GM19395 (cell line): ENCODE results near the gene KRTAP1-3.
"Not testable (repeated sequence)": the region's sequence is repeated elsewhere in the genome, so short reads cannot be mapped to it uniquely, and the experiment has no call there.

Experiments used
- ATAC-seq: cut with Tn5 transposase; IDR thresholded peaks from one replicate; pipeline ENCODE4 v1.9.1; 2021; ENCODE audit warnings: mild to moderate bottlenecking, moderate library complexity; ENCODE audit not compliant: unreplicated experiment

KRTAP1-3 gene

DNA sequence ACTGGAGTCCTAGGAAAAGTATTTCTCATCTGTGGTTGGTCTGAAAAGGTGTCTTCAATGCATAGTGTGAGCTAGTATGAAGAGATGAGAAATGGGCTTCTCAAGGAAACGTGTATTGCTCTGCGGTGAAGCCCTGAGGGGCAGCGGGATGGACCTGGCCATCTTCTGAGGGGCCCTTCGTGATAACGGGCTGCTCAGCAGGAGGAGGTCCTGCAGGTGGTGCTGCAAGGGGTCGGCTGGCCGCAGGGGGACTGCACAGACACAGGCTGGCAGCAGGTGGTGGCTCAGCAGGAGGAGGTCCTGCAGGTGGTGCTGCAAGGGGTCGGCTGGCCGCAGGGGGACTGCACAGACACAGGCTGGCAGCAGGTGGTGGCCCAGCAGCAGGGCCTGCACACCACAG lies 19.9 kb upstream of the KRTAP1-3 start:
- ATAC-seq: not testable (repeated sequence)

- no peak for ATAC-seq
These were observed 19.4 kb upstream of the KRTAP1-3 start for GRCh38 chr17:41054025-41054424.

DNA sequence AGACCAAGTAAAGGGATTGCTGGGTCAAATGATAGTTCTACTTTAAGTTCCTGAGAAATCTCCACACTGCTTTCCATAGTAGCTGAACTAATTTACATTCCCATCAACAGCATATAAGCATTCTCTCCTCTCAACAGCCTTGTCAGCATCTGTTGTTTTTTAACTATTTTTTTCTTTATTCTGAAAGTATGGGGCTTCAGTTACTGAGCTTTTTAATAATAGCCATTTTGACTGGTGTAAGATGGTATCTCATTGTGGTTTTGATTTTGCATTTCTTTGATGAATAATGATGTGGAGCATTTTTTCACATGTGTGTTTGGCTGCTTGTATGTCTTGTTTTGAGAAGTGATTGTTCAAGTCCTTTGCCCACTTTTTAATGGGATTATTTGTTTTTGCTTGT lies 17.9 kb upstream of the KRTAP1-3 start:
- ATAC-seq: no peak

GRCh38 chr17:41049110-41049509 lies 14.4 kb upstream of the KRTAP1-3 start:
- ATAC-seq: no peak

GRCh38 chr17:41048441-41048840 lies 13.8 kb upstream of the KRTAP1-3 start:
- no peak for ATAC-seq

DNA sequence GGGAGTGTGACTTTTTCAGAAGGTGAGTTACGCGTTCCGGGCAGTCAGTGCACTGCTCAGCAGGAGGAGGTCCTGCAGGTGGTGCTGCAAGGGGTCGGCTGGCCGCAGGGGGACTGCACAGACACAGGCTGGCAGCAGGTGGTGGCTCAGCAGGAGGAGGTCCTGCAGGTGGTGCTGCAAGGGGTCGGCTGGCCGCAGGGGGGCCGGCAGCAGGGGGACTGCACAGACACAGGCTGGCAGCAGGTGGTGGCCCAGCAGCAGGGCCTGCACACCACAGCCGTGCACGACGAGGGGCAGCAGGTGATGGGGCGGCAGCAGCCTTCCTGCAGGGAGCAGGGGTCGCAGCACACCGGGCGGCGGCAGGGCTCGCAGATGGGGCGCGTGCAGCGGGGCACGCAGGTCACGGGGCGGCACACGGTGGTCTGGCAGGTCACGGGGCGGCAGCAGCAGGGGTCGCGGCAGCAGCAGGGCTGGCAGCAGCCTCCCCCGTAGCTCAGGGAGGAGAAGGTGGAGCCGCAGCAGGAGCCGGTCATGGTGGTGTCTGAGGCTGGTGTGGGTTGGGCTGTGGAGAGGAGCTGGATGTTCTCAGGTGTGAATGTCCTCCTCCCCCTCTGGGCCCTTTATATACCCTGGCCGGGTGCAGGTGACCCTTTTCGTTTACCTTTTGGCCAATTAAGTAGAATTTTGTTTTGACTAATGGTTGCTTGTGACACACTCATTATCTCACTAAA lies 12.2 kb upstream of the KRTAP1-3 start, which contains the start of gene KRTAP2-1:
Gene KRTAP2-1, minus strand, starts transcription at position 582 of the 731 bp plus-strand sequence. Its CDS starts 49 bp downstream, at position 533.
- not testable (repeated sequence) for ATAC-seq

DNA sequence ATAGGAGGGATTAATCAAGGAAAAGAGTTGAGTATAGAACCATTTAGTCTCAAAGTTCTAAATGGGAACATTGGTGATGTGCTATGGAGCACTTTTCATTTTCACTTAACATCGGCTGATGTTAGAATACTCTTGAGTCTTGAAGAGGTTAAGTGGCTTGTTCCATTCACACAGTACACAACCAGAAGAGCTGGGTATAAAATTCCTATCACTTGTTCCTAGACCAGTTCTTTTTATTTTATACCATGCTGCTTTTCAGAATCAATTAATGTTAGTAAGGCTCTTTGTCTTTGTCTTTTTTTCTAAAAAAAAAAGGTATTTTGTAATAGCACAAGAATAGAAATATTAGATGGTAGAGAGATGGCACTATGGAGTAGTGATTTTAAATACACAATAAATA lies 8.3 kb upstream of the KRTAP1-3 start:
- ATAC-seq: no peak

DNA sequence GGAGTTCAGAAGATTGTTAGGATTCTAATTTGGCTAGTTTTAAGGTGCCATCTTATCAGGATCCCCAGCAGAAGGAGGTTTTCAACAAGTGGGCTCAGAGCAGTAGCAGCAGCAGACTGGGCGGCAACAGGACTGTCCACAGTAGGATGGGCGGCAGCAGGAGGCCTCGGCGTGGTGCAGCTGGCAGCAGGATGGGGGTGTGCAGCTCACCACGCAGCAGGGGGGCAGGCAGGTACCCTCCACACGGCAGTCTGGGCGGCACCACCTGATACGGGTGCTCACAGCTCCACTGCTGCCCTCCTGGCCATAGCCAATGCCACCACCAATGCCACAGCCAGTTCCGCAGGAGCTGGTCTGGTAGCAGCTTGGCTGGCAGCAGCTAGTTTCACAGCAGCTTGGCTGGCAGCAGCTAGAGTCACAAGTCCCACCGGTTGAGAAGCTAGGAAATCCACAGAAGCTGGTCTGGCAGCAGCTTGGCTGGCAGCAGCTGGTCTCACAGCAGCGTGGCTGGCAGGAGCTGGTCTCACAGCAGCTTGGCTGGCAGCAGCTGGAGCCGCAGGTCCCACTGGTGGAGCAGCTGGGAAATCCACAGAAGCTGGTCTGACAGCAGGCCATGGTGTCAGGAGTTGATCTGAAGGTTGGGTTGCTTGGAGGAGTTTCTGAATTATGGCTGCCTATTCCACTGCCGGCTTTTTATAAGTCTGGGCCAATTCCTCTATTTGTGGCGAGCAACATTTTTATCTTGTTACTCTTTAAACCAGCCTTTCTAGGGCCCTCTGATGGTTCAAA lies 6.3 kb upstream of the KRTAP1-3 start, which contains the start of gene KRTAP1-1:
Gene KRTAP1-1, minus strand, starts transcription at position 668 of the 789 bp plus-strand sequence. Its CDS starts 53 bp downstream, at position 615.
- ATAC-seq: not testable (repeated sequence)

DNA sequence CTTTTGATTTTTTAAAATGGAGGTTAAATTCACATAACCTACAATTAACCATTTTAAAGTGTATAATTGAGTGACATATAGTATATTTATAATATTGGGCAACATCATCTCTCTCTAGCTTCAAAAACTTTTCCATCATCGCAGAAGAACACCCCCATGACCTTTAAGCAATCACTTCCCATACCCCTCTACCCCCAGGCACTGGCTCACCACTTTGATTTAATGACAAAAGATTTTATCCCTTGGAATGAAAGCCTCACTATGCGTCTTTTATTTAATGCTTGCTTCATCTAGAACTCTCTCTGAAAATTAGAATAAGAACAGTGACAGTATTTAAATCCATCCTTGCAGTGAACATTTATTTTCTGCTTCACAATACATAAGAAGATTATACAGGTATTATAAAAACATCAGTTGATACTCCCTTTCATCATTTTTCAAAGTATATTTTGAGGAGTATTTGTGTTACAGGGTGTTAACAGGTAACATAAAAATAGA lies 3.2 kb upstream of the KRTAP1-3 start:
- no peak for ATAC-seq

DNA sequence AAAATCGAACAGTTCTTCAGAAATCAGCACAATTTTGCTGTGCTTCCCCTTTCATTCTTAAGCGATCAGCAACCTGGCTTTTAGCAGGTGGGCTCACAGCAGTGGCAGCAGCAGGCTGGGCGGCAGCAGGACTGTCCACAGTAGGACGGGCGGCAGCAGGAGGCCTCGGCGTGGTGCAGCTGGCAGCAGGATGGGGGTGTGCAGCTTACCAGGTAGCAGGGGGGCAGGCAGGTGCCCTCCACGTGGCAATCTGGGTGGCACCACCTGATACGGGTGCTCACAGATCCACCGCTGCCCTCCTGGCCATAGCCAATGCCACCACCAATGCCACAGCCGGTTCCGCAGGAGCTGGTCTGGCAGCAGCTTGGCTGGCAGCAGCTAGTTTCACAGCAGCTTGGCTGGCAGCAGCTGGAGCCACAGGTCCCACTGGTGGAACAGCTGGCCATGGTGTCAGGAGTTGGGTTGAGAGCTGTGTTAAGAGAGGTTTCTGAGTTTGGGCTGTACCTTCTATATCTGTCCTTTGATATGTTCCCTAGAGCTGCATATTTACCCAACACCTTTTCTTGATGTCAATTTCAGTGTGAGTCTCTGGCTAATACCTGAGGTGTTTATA lies 4.9 kb downstream of the KRTAP1-3 start, which contains the start of gene KRTAP1-4:
Gene KRTAP1-4, minus strand, starts transcription at position 563 of the 613 bp plus-strand sequence. Its CDS starts 117 bp downstream, at position 446.
- no peak for ATAC-seq

DNA sequence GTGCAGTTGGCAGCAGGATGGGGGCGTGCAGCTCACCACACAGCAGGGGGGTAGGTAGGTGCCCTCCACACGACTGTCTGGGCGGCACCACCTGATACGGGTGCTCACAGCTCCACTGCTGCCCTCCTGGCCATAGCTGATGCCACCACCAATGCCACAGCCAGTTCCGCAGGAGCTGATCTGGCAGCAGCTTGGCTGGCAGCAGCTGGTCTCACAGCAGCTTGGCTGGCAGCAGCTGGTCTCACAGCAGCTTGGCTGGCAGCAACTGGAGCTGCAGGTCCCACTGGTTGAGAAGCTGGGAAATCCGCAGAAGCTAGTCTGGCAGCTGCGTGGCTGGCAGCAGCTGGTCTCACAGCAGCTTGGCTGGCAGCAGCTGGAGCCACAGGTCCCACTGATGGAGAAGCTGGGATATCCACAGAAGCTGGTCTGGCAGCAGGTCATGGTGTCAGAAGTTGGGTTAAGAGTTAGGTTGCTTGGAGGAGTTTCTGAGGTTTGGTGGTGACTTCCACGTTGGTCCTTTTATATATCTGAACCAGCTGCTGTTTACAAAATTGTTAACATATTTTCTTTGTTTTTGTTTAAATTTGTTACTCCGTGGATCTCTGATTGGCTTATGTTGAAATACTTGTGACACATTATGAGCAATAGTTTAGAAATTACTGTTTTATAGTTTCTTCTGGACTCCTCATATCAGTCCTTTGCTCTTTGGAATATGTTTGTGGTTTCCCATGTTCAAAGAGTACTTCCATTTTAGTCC lies 7.8 kb downstream of the KRTAP1-3 start, which contains the start of gene KRTAP1-5:
Gene KRTAP1-5, minus strand, starts transcription at position 494 of the 757 bp plus-strand sequence. Its CDS starts 53 bp downstream, at position 441.
- no peak for ATAC-seq

GRCh38 chr17:41024697-41025096 lies 10.0 kb downstream of the KRTAP1-3 start:
- no peak for ATAC-seq

DNA sequence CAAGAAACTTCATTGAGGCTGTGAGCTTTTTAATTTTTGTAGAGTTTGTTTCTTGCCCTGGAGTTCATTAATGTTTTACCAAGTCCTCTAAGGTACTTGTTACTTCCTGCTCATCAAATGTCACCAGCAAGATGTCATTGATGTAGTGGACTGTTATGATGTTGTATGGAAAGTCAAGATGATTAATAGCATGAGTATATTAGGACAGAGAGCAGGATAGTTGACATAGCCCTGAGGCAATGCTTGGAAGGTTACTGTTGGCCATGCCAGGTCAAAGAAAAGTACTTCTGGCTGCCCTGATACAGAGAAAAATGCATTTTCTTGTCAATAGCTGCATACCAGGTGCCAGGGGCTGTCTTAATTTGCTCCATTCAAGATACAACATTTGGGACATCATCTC lies 14.3 kb downstream of the KRTAP1-3 start:
- no peak for ATAC-seq

DNA sequence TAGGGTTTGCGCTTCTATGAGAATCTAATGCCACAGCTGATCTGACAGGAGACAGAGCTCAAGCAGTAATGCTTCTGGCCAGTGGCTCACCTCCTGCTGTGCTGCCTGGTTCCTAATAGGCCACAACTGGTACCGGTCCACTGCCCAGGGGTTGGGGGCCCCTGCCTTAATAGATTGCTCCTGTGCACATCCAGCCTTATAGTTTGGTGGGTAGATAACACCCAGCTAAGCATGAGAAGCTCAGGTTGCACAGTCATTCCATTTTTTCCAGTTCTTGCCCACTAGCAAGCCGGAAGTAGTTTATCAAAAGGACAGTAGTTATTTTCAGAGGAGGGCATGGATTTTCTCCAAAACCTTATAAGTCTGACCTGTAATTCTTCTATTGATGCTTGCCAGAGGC lies 15.3 kb downstream of the KRTAP1-3 start:
- ATAC-seq: no peak

- no peak for ATAC-seq
These were observed 16.1 kb downstream of the KRTAP1-3 start for GRCh38 chr17:41018541-41018940.

DNA sequence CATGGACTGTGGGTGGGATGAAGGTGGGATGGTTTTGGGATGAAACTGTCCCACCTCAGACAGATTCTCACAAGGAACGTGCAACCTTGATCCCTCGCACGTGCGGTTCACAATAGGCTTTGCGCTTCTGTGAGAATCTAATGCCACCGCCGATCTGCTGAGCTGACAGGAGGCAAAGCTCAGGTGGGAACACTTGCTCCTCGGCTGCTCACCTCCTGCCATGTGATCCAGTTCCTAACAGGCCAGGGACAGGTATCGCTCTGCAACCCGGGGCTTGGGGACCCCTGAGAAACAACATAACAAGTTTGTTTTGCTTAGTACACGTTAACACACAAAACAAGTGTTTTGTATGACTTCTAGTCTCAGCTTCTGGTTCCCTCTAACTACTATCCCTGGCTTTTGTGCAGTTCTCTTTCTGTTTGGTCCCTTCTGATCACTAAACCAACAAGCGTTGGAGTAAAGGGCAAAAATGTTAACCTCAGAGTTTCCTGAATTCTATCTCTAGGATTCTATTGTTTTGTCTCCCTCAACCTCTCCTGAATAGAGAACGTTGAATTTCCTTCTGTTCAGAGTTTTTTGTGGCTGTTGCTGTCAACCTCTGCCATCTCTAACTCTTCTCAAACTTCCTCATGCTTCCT lies 18.0 kb downstream of the KRTAP1-3 start:
- no peak for ATAC-seq

DNA sequence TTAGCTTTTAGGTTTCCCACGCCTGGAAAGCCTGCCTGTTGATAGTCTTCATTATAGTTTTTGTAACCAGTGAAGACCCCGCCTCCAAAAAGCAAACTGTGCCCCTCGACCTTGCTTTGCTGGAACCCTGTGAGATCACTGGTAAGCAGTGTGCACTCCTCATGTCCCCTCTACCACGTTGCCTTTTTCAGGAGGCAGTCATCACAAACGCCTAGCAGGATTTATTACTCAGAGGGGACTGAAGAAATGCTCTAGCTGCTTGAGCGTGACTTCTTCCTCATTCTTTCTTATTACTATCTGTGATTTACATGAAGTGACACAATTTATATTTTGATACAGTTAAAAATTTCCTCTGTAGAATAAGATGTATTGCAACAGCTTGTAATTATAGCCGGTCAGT lies 19.2 kb downstream of the KRTAP1-3 start:
- ATAC-seq: no peak

GRCh38 chr17:41013606-41014005 lies 21.1 kb downstream of the KRTAP1-3 start:
- ATAC-seq: no peak

DNA sequence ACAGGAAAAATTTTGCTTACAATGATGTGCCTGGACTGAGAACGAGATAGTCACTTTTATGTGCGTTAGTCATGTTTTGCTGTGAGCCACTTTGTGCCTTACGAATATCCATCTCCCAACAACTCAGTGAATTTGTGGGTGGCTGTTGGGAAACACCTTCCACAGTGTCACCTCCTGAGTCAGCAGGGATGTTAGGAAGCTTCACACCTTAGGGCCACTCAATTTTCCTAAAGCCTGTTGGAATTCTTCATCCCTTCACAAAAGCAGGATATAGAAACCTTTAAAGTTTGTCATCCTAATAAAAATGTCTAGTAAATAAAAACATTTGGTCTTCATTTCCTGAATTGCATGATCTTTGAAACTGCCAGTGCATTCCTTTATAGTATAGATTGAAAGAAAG lies 21.5 kb downstream of the KRTAP1-3 start:
- ATAC-seq: no peak
